Neural progenitor cell (in vitro differentiated cells): ENCODE measurements around the gene SLC4A2. TPM values are rescaled to one million over a fixed set of nuclear protein-coding genes. Genes with fewer than 3 reads are reported as not detected.
A peak's percentile ranks its signal among the peaks of the same experiment; 100 is the strongest.

Experiments
- DNase-seq: peaks from one replicate; pipeline ENCODE4 v3.0.0-alpha.2; 2016; ENCODE audit warnings: low spot score
- H2AFZ ChIP-seq: fragments of 200-600 bp; sonication (generic); replicated peaks from 2 replicates; pipeline ENCODE4 v1.6.1; 2016; ENCODE audit warnings: antibody characterized with exemption
- H3F3A ChIP-seq: fragments of 200-600 bp; sonication (generic); 2 replicates; pipeline ENCODE4 v1.6.1; 2016; ENCODE audit warnings: antibody characterized with exemption, low read depth
- H3K27ac ChIP-seq: fragments of 200-600 bp; sonication (generic); 2 replicates; pipeline ENCODE4 v1.5.1; 2016; ENCODE audit warnings: mild to moderate bottlenecking
- H3K27me3 ChIP-seq: fragments of 200-600 bp; sonication (generic); 2 replicates; pipeline ENCODE4 v1.6.1; 2016; ENCODE audit warnings: mild to moderate bottlenecking, moderate library complexity
- H3K36me3 ChIP-seq: fragments of 200-600 bp; sonication (generic); 2 replicates; pipeline ENCODE4 v1.5.1; 2016
- H3K4me1 ChIP-seq: fragments of 200-600 bp; sonication (generic); 2 replicates; pipeline ENCODE4 v1.6.1; 2016; ENCODE audit warnings: mixed run types
- H3K4me2 ChIP-seq: fragments of 200-600 bp; sonication (generic); 2 replicates; pipeline ENCODE4 v1.6.1; 2016
- H3K4me3 ChIP-seq: fragments of 200-600 bp; sonication (generic); 2 replicates; pipeline ENCODE4 v1.5.1; 2016
- H3K79me2 ChIP-seq: fragments of 200-600 bp; sonication (generic); 2 replicates; pipeline ENCODE4 v1.6.1; 2016; ENCODE audit warnings: low read depth
- H3K9ac ChIP-seq: fragments of 200-600 bp; sonication (generic); 2 replicates; pipeline ENCODE4 v1.6.1; 2016
- H3K9me3 ChIP-seq: fragments of 200-600 bp; sonication (generic); 2 replicates; pipeline ENCODE4 v1.5.1; 2016; ENCODE audit warnings: low read depth
- H4K20me1 ChIP-seq: fragments of 200-600 bp; sonication (generic); 2 replicates; pipeline ENCODE4 v1.6.1; 2016; ENCODE audit warnings: low read depth
- H3K27ac Mint-ChIP-seq: 3 replicates; pipeline ENCODE4 v1.8.0; 2021; ENCODE audit warnings: mixed read lengths
- H3K27me3 Mint-ChIP-seq: 2 replicates; pipeline ENCODE4 v1.8.0; 2022; ENCODE audit warnings: low read depth, mild to moderate bottlenecking, inconsistent platforms, moderate library complexity, mixed read lengths; ENCODE audit not compliant: insufficient read depth
- H3K36me3 Mint-ChIP-seq: 3 replicates; pipeline ENCODE4 v1.8.0; 2021; ENCODE audit warnings: mixed read lengths
- H3K4me1 Mint-ChIP-seq: 3 replicates; pipeline ENCODE4 v1.8.0; 2021; ENCODE audit warnings: mixed read lengths
- H3K4me3 Mint-ChIP-seq: 3 replicates; pipeline ENCODE4 v1.8.0; 2021; ENCODE audit warnings: mild to moderate bottlenecking, moderate library complexity, mixed read lengths
- H3K9me3 Mint-ChIP-seq: 3 replicates; pipeline ENCODE4 v1.8.0; 2020; ENCODE audit warnings: mixed read lengths
- CTCF ChIP-seq: fragments of 200-600 bp; sonication (generic); IDR thresholded peaks from 2 replicates; pipeline ENCODE4 v1.5.1; 2017; ENCODE audit warnings: antibody characterized with exemption, mild to moderate bottlenecking
- EZH2 ChIP-seq: fragments of 200-600 bp; sonication (generic); IDR thresholded peaks from 2 replicates; pipeline ENCODE4 v1.6.1; 2017; ENCODE audit warnings: antibody characterized with exemption, mild to moderate bottlenecking, moderate library complexity
- EZH2phosphoT487 ChIP-seq: fragments of 200-600 bp; sonication (generic); IDR thresholded peaks from 2 replicates; pipeline ENCODE4 v1.6.1; 2017; ENCODE audit warnings: antibody characterized with exemption
- total RNA-seq: library from RNA; depleted of rRNA; stranded (reverse); fragments of >200 nt; gene quantifications from 2 replicates; pipeline ENCODE4 v1.2.3, GENCODE V29; 2015; ENCODE audit warnings: low replicate concordance

The SLC4A2 gene
- total RNA-seq, 1 donor from 2014 or later = 26.1 TPM

GRCh38 chr7:151083071-151083823 is 23.9 kb downstream of the SLC4A2 start, which contains the start of gene TMUB1:
TMUB1 (minus strand) TSS chr7:151083493; CDS start chr7:151082563, 930 bp downstream.
- Histone ChIP-seq H3K4me1 (peaks cover 44% of the 10 kb centered on the region), H3K9me3 (no peaks in the 10 kb centered on the region), H3K4me3 (peak within 1 kb of the TSS; percentile 96), H3K4me2 (peak within 1 kb of the TSS; percentile 86), H2AFZ (peak within 1 kb of the TSS; percentile 74), H3K27me3 (peaks cover 18% of the 10 kb centered on the region), H3F3A (peaks cover 66% of the 10 kb centered on the region), H4K20me1 (peaks cover 37% of the 10 kb centered on the region), H3K9ac (peak within 1 kb of the TSS; percentile 36), H3K36me3 (no peaks in the 10 kb centered on the region), H3K79me2 (peaks cover 41% of the 10 kb centered on the region), H3K27ac (no peak within 1 kb of the TSS)
- peaks cover 18% of the 10 kb centered on the region for H3K27me3 Mint-ChIP-seq
- no peak within 1 kb of the TSS for H3K27ac Mint-ChIP-seq
- peaks cover 4% of the 10 kb centered on the region for H3K36me3 Mint-ChIP-seq
- H3K4me3 Mint-ChIP-seq = peak within 1 kb of the TSS; percentile 93
- TF ChIP-seq EZH2phosphoT487 (no peak), EZH2 (no peak), CTCF (no peak)
- H3K9me3 Mint-ChIP-seq = no peaks in the 10 kb centered on the region
- DNase-seq = peak; percentile 84
- peaks cover 37% of the 10 kb centered on the region for H3K4me1 Mint-ChIP-seq

GRCh38 chr7:151083824-151084160 is 24.4 kb downstream of the SLC4A2 start:
- Histone ChIP-seq H3K4me1 (peaks cover 48% of the 10 kb centered on the region), H3K27me3 (peaks cover 21% of the 10 kb centered on the region), H4K20me1 (peaks cover 37% of the 10 kb centered on the region), H3F3A (peaks cover 66% of the 10 kb centered on the region), H3K36me3 (no peaks in the 10 kb centered on the region), H3K9ac (no peak overlapping the region), H3K27ac (no peak overlapping the region), H3K4me2 (peak overlapping the region; percentile 86), H2AFZ (peak overlapping the region; percentile 74), H3K4me3 (peak overlapping the region; percentile 96), H3K9me3 (no peaks in the 10 kb centered on the region), H3K79me2 (peaks cover 46% of the 10 kb centered on the region)
- H3K4me3 Mint-ChIP-seq = peak overlapping the region; percentile 93
- H3K27ac Mint-ChIP-seq = no peak overlapping the region
- H3K9me3 Mint-ChIP-seq = no peaks in the 10 kb centered on the region
- H3K27me3 Mint-ChIP-seq = peaks cover 18% of the 10 kb centered on the region
- TF ChIP-seq EZH2 = no peak
- no peak for TF ChIP-seq EZH2phosphoT487
- no peak for TF ChIP-seq CTCF
- H3K36me3 Mint-ChIP-seq = peaks cover 4% of the 10 kb centered on the region
- no peak for DNase-seq
- peaks cover 41% of the 10 kb centered on the region for H3K4me1 Mint-ChIP-seq

GRCh38 chr7:151085329-151085690 is 25.9 kb downstream of the SLC4A2 start:
- Histone ChIP-seq H2AFZ (no peak overlapping the region), H3K4me2 (peak overlapping the region; percentile 78), H3K79me2 (peaks cover 46% of the 10 kb centered on the region), H3K27ac (no peak overlapping the region), H3K9ac (no peak overlapping the region), H4K20me1 (peaks cover 40% of the 10 kb centered on the region), H3K27me3 (peaks cover 21% of the 10 kb centered on the region), H3K4me1 (peaks cover 46% of the 10 kb centered on the region), H3F3A (peaks cover 65% of the 10 kb centered on the region), H3K36me3 (no peaks in the 10 kb centered on the region), H3K4me3 (peak overlapping the region; percentile 58), H3K9me3 (no peaks in the 10 kb centered on the region)
- H3K4me1 Mint-ChIP-seq = peaks cover 42% of the 10 kb centered on the region
- H3K27ac Mint-ChIP-seq = peak overlapping the region; percentile 69
- peak overlapping the region; percentile 93 for H3K4me3 Mint-ChIP-seq
- DNase-seq = no peak
- no peaks in the 10 kb centered on the region for H3K9me3 Mint-ChIP-seq
- TF ChIP-seq EZH2 = no peak
- TF ChIP-seq EZH2phosphoT487 = no peak
- no peak for TF ChIP-seq CTCF
- H3K36me3 Mint-ChIP-seq = peaks cover 2% of the 10 kb centered on the region
- peaks cover 19% of the 10 kb centered on the region for H3K27me3 Mint-ChIP-seq
